NT2/D1 (cell line): Measurements from ENCODE around the gene KCNAB3.

Experiments used
- SUZ12 ChIP-seq: IDR thresholded peaks from 2 replicates; pipeline ENCODE4 v1.6.1; 2011; ENCODE audit not compliant: insufficient read length, insufficient read depth; ENCODE audit errors: extremely low read depth
- YY1 ChIP-seq: IDR thresholded peaks from 2 replicates; pipeline ENCODE4 v1.6.1; 2011; ENCODE audit not compliant: insufficient read length, insufficient read depth
- ZNF274 ChIP-seq: IDR thresholded peaks from 2 replicates; pipeline ENCODE4 v1.6.1; 2011; ENCODE audit warnings: mild to moderate bottlenecking, low read depth, low read length

- no peak for TF ChIP-seq ZNF274
- no peak for TF ChIP-seq YY1
- no peak for TF ChIP-seq SUZ12
These were observed 20.9 kb upstream of the KCNAB3 start for GRCh38 chr17:7950578-7950977.
